ENCODE results near the gene PNMA8A.

GRCh38 chr19:46442808-46443450 lies 28.4 kb downstream of the PNMA8A start:
- TF ChIP-seq POLR2AphosphoS5 (IDR thresholded peaks at IDR 0.05; ENCODE audit: low read depth): no peak
- TF ChIP-seq EZH2 (IDR thresholded peaks at IDR 0.05; ENCODE audit: low read depth, unreplicated experiment): no peak
- TF ChIP-seq, protein P1, sequence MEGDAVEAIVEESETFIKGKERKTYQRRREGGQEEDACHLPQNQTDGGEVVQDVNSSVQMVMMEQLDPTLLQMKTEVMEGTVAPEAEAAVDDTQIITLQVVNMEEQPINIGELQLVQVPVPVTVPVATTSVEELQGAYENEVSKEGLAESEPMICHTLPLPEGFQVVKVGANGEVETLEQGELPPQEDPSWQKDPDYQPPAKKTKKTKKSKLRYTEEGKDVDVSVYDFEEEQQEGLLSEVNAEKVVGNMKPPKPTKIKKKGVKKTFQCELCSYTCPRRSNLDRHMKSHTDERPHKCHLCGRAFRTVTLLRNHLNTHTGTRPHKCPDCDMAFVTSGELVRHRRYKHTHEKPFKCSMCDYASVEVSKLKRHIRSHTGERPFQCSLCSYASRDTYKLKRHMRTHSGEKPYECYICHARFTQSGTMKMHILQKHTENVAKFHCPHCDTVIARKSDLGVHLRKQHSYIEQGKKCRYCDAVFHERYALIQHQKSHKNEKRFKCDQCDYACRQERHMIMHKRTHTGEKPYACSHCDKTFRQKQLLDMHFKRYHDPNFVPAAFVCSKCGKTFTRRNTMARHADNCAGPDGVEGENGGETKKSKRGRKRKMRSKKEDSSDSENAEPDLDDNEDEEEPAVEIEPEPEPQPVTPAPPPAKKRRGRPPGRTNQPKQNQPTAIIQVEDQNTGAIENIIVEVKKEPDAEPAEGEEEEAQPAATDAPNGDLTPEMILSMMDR (conservative IDR thresholded peaks at IDR 0.05; ENCODE audit: low read depth in 2 of 2): no peak
- TF ChIP-seq REST (IDR thresholded peaks at IDR 0.05; ENCODE audit: unreplicated experiment): no peak
- TF ChIP-seq EZH2phosphoT487 (IDR thresholded peaks at IDR 0.05; ENCODE audit: unreplicated experiment): no peak
- TF ChIP-seq ZNF114 (CRISPR knock-in tag; IDR thresholded peaks at IDR 0.05): no peak
- no peak for TF ChIP-seq ZNF331 (CRISPR knock-in tag; IDR thresholded peaks at IDR 0.05; ENCODE audit: low read depth)
- TF ChIP-seq CREB1 (CRISPR knock-in tag; IDR thresholded peaks at IDR 0.05; ENCODE audit: low read depth): no peak
- no peak for TF ChIP-seq ZNF462 (CRISPR knock-in tag; IDR thresholded peaks at IDR 0.05)
